Nephron progenitor cell (in vitro differentiated cells): ENCODE data around the gene KCNQ1.

Source experiments
- DNase-seq: peaks from one replicate; pipeline ENCODE4 v3.0.0; 2021
- H3K27ac Mint-ChIP-seq: 2 replicates; pipeline ENCODE4 v1.8.0; 2021; ENCODE audit warnings: mild to moderate bottlenecking, moderate library complexity, mixed read lengths
- H3K27me3 Mint-ChIP-seq: 2 replicates; pipeline ENCODE4 v1.8.0; 2021; ENCODE audit warnings: mild to moderate bottlenecking, low read depth, mixed read lengths; ENCODE audit not compliant: poor library complexity
- H3K36me3 Mint-ChIP-seq: 2 replicates; pipeline ENCODE4 v1.8.0; 2021; ENCODE audit warnings: low read depth, mixed read lengths
- H3K4me1 Mint-ChIP-seq: 2 replicates; pipeline ENCODE4 v1.8.0; 2021; ENCODE audit warnings: mixed read lengths
- H3K4me3 Mint-ChIP-seq: 2 replicates; pipeline ENCODE4 v1.8.0; 2021; ENCODE audit warnings: mild to moderate bottlenecking, moderate library complexity, mixed read lengths
- H3K9me3 Mint-ChIP-seq: 2 replicates; pipeline ENCODE4 v1.8.0; 2021; ENCODE audit warnings: mild to moderate bottlenecking, moderate library complexity, mixed read lengths
- TF ChIP-seq, protein P1 (sequence below): fragments of 200-600 bp; sonication (generic); IDR thresholded peaks from 2 replicates; pipeline ENCODE4 v1.5.0; 2021; ENCODE audit warnings: antibody characterized with exemption

The KCNQ1 gene

DNA sequence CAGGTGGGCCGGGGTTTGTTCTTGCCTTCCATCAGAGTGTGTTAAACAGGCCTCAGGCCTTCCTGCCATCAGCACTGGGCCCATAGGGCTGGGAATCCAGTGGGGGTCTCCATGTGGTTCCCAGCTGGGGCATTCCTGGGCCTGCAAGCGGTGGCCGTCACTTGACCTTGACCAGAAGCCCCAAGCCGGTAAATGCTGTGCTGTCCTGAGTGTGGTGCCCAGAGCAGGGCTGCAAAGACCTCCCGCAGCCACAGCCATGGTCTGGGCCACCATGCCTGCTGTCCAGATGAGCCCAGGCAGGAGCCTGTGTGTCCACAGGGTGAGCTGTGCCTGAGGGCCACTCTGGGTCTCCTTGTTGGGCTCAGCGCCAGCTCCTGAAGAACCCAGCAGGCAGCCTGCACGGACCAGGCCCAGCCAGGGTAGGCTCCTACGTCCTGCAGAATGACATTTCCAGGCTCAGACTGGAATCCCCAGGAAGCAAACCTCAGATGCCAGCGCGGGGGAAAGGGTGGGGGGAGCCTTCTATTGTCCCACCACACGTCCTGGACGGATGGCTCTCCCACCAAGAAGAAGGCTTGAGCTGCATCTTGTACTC lies 137.6 kb downstream of the KCNQ1 start:
- no peaks in the 10 kb centered on the region for H3K36me3 Mint-ChIP-seq
- no peak overlapping the region for H3K27ac Mint-ChIP-seq
- H3K9me3 Mint-ChIP-seq, result no peaks in the 10 kb centered on the region
- TF ChIP-seq, protein P1, sequence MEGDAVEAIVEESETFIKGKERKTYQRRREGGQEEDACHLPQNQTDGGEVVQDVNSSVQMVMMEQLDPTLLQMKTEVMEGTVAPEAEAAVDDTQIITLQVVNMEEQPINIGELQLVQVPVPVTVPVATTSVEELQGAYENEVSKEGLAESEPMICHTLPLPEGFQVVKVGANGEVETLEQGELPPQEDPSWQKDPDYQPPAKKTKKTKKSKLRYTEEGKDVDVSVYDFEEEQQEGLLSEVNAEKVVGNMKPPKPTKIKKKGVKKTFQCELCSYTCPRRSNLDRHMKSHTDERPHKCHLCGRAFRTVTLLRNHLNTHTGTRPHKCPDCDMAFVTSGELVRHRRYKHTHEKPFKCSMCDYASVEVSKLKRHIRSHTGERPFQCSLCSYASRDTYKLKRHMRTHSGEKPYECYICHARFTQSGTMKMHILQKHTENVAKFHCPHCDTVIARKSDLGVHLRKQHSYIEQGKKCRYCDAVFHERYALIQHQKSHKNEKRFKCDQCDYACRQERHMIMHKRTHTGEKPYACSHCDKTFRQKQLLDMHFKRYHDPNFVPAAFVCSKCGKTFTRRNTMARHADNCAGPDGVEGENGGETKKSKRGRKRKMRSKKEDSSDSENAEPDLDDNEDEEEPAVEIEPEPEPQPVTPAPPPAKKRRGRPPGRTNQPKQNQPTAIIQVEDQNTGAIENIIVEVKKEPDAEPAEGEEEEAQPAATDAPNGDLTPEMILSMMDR, result no peak
- H3K4me3 Mint-ChIP-seq, result no peak overlapping the region
- no peaks in the 10 kb centered on the region for H3K27me3 Mint-ChIP-seq
- peaks cover 50% of the 10 kb centered on the region for H3K4me1 Mint-ChIP-seq
- DNase-seq, result no peak

DNA sequence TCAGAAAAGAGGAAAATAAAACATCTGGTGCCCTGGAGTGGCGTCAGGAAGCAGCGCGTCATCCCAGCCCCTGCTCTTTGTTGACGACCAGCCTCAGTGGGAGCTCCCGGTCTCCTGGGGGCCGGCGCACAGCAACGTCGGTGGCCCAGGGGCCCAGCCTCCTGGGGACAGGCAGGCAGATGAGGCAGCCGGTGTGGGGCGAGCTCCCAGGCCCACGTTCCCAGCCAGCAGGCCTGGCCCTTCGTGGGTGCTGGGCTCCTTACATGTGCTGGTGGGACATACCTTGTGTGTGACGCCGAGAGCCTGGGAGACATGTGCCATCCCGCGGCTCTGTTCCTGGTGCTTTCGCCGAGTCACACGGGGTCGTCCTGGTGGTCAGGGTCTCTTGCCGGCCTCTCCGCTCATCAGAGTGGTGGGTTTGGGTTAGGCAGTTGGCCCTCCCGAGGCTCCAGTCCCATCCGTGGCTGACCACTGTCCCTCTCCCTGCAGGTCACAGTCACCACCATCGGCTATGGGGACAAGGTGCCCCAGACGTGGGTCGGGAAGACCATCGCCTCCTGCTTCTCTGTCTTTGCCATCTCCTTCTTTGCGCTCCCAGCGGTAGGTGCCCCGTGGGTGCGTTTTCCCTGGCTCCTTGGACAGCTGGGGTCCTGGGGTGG lies 138.3 kb downstream of the KCNQ1 start:
- peaks cover 45% of the 10 kb centered on the region for H3K4me1 Mint-ChIP-seq
- no peaks in the 10 kb centered on the region for H3K9me3 Mint-ChIP-seq
- peaks cover 4% of the 10 kb centered on the region for H3K27me3 Mint-ChIP-seq
- DNase-seq, result no peak
- no peak overlapping the region for H3K27ac Mint-ChIP-seq
- no peaks in the 10 kb centered on the region for H3K36me3 Mint-ChIP-seq
- no peak overlapping the region for H3K4me3 Mint-ChIP-seq
- TF ChIP-seq, protein P1, result no peak

DNA sequence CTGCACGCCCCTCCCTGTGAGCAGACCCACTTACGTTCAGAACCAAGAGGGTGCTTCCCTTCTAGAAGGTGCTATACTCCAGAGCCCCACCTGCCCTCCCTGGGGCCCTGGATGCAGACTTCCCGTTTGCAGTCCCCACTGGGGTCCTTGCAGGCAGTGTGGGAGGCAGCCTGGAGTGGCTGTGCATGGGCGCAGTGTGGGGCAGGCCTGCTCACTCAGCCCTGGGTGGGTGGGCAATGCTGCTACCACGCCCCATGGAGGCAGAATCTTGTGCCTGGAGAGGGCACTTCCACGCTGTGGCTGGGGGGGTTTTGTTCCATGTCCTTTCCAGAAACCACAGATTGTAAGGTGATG lies 138.8 kb downstream of the KCNQ1 start:
- H3K4me1 Mint-ChIP-seq, result peaks cover 49% of the 10 kb centered on the region
- no peaks in the 10 kb centered on the region for H3K9me3 Mint-ChIP-seq
- H3K27me3 Mint-ChIP-seq, result peaks cover 9% of the 10 kb centered on the region
- TF ChIP-seq, protein P1, result no peak
- no peaks in the 10 kb centered on the region for H3K36me3 Mint-ChIP-seq
- DNase-seq, result no peak
- H3K4me3 Mint-ChIP-seq, result no peak overlapping the region
- no peak overlapping the region for H3K27ac Mint-ChIP-seq

DNA sequence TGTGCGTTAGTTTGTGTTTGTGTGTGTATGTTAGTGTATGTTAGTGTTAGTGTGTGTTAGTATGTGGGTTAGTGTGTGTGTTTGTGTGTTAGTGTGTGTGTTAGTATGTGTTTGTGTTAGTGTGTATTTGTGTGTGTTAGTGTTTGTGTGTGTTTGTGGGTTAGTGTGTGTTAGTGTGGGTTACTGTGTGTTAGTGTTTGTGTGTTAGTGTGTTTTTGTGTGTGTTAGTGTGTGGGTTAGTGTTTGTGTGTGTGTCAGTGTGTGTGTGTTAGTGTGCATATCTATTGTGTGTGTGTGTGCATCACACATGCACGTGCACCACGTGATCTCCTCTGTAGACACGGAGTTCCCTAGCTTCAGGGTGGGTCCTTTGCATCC lies 139.6 kb downstream of the KCNQ1 start:
- DNase-seq, result no peak
- H3K36me3 Mint-ChIP-seq, result no peaks in the 10 kb centered on the region
- no peaks in the 10 kb centered on the region for H3K9me3 Mint-ChIP-seq
- H3K27ac Mint-ChIP-seq, result no peak overlapping the region
- peaks cover 41% of the 10 kb centered on the region for H3K4me1 Mint-ChIP-seq
- H3K27me3 Mint-ChIP-seq, result peaks cover 12% of the 10 kb centered on the region
- TF ChIP-seq, protein P1, result no peak
- H3K4me3 Mint-ChIP-seq, result no peak overlapping the region

DNA sequence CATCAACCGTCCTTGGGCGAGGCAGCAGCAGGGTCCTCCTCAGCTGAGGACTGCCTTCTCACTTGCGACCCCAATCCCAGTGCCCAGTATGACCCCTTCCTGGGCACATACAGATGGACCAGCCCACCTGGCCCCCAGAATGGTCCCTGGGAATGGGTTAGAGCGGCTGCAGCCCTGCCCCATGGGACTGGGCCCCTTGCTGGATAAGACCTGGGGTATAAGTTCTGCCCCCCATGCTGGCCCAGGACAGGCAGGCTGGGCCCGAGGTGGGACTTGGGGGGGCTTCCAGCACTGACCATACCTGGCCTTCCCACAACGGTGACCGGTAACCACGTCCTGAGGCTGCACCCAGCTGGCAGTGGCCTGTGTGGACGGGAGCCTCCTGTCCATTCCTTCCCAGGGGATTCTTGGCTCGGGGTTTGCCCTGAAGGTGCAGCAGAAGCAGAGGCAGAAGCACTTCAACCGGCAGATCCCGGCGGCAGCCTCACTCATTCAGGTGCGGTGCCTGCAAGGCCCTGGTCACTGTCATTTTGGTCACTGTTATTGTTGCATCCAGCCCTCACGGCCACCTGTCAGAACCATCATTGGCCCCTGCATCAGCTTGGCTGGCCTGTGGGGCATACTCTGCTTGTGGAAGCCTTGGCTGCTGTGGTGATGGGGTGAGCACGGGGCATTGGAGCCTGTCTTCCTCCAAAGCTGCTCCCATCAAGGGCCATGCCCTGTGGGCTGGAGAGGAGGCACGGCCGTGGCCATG lies 140.2 kb downstream of the KCNQ1 start:
- Mint-ChIP-seq H3K4me1 (peaks cover 36% of the 10 kb centered on the region), H3K4me3 (no peak overlapping the region), H3K36me3 (no peaks in the 10 kb centered on the region), H3K27me3 (peaks cover 12% of the 10 kb centered on the region), H3K9me3 (no peaks in the 10 kb centered on the region), H3K27ac (no peak overlapping the region)
- no peak for DNase-seq
- TF ChIP-seq, protein P1, result no peak
